Measurements from ENCODE around the gene CBLB.

DNA sequence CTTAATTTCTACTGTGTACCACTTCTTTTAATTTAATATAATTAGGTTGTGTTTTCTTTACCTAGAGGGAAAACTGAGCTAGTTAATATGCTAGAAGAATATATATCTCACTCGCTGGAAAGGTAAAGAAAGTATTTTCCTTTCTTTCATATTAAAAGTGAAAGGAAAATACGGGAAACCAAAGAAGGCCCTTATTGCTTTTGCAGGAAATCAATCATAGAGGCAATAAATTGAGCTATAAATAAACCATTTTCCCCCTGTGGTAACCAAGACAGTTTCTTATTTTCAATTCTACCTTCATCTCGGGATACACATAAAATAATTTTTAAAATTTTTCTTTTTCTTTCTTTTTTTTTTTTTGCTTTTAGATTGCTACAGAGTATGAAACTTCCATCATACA is 101.6 kb downstream of the CBLB start:
- no peak for TF ChIP-seq POLR2AphosphoS5 (IDR thresholded peaks at IDR 0.05; ENCODE audit: low read depth, low read length)
- no peak for TF ChIP-seq SIN3A (IDR thresholded peaks at IDR 0.05; ENCODE audit: borderline replicate concordance, insufficient read depth, low read length)
